Gastrocnemius medialis (tissue), 4 donors: ENCODE data around the gene DCAF17. TPM values are rescaled to one million over a fixed set of nuclear protein-coding genes. Genes with fewer than 3 reads are reported as not detected.
A peak's percentile ranks its signal among the peaks of the same experiment; 100 is the strongest.
"Not testable (repeated sequence)": the region's sequence is repeated elsewhere in the genome, so short reads cannot be mapped to it uniquely, and the experiment has no call there.

Experiments used
- ATAC-seq, 2 donors: fragments of 150-250 bp; one replicate each; pipeline ENCODE4 v1.9.1; 2016
- DNase-seq, 2 donors: peaks; one replicate each; pipeline ENCODE4 v3.0.0-alpha.2; 2019
- H3K27ac ChIP-seq, 4 donors: fragments of 200-600 bp; sonication (generic); 1 replicate in 1 of 4; 2 replicates in 3 of 4; pipeline ENCODE4 v1.5.1; 2016 to 2018; ENCODE audit warnings: mild to moderate bottlenecking in 2 of 4, moderate library complexity in 1 of 4
- H3K27me3 ChIP-seq, 3 donors: fragments of 200-600 bp; sonication (generic) in 2 of 3; 1 replicate in 1 of 3; 2 replicates in 2 of 3; pipeline versions ENCODE4 v1.5.1 to v1.6.0; 2016 to 2019; ENCODE audit warnings: mild to moderate bottlenecking in 1 of 3, moderate library complexity in 1 of 3
- H3K36me3 ChIP-seq, 2 donors: fragments of 200-600 bp; sonication (generic) in 1 of 2; one replicate each; pipeline ENCODE4 v1.5.1; 2017 to 2018
- H3K4me1 ChIP-seq, 2 donors: fragments of 200-600 bp; sonication (generic) in 1 of 2; one replicate each; pipeline ENCODE4 v1.5.1; 2016 to 2017; ENCODE audit warnings: mild to moderate bottlenecking in 2 of 2
- H3K4me3 ChIP-seq, 4 donors: fragments of 200-600 bp; sonication (generic) in 3 of 4; 1 replicate in 1 of 4; 2 replicates in 3 of 4; pipeline ENCODE4 v1.5.1; 2016 to 2019; ENCODE audit warnings: mild to moderate bottlenecking in 2 of 4
- H3K9me3 ChIP-seq, 3 donors: fragments of 200-600 bp; sonication (generic) in 2 of 3; 1 replicate in 1 of 3; 2 replicates in 2 of 3; pipeline ENCODE4 v1.5.1; 2016 to 2019
- POLR2A ChIP-seq, 2 donors: fragments of 450-650 bp; IDR thresholded peaks; one replicate each; pipeline ENCODE4 v1.6.1; 2017; ENCODE audit warnings: antibody characterized with exemption in 2 of 2, mild to moderate bottlenecking in 2 of 2, moderate library complexity in 2 of 2
- in situ Hi-C, 4 donors: fragments of 200-750 bp; cut with MboI; loops; one replicate each; pipeline versions ENCODE4 v1.15.0 to v1.8.0; 2017; ENCODE audit warnings: low sequenced_read_pairs in 4 of 4
- intact Hi-C: fragments of 100-400 bp; cut with DNase I; formaldehyde crosslinking; loops from one replicate; pipeline ENCODE4 v1.15.1; 2023; ENCODE audit warnings: low total_unique reads
- total RNA-seq, 4 donors: library from RNA; depleted of rRNA; stranded (reverse); fragments of >200 nt; gene quantifications; one replicate each; pipeline versions ENCODE4 v1.1.0 to v1.2.3, GENCODE V29; 2016
- TF ChIP-seq, protein P1 (sequence below), 5 experiments: fragments of 450-650 bp in 3 of 5; fragments of 200-600 bp in 2 of 5; sonication (generic) in 2 of 5; IDR thresholded peaks in 4 of 5; conservative IDR thresholded peaks in 1 of 5; 1 replicate in 4 of 5; 2 replicates in 1 of 5; pipeline ENCODE4 v1.5.1; 2016 to 2019; ENCODE audit warnings: antibody characterized with exemption in 5 of 5, mild to moderate bottlenecking in 3 of 5, moderate library complexity in 3 of 5

The DCAF17 gene
- total RNA-seq, 4 donors from 2014 or later: 5.2 to 22.8 (median 8.9) TPM

DNA sequence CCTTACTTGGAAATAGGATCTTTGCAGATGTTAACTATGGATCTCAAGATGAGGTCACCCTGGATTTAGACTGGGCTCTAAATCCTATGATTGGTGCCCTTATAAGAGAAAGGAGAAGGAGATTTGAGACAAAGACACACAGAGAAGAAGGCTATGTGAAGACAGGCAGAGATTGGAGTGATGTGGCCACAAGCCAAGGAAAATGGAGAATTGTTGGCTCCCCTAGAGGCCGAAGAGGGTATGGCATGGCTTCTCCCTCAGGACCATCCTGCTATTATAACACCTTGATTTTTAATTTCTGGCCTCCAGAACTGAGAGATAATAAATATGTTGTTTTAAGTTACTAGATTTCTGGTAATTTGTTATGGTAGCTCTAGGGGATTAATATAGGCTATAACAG, 95.9 kb downstream of the DCAF17 start:
- intact Hi-C loops (no loop called here), in situ Hi-C loops (no loop called here)
- H3K27ac ChIP-seq: no peak overlapping the region
- no peaks in the 10 kb centered on the region for H3K36me3 ChIP-seq
- no peak overlapping the region for H3K4me3 ChIP-seq
- H3K4me1 ChIP-seq: no peaks in the 10 kb centered on the region
- H3K27me3 ChIP-seq: no peaks in the 10 kb centered on the region
- no peaks in the 10 kb centered on the region for H3K9me3 ChIP-seq
- no peak for TF ChIP-seq POLR2A (IDR thresholded peaks at IDR 0.05)
- TF ChIP-seq, protein P1, sequence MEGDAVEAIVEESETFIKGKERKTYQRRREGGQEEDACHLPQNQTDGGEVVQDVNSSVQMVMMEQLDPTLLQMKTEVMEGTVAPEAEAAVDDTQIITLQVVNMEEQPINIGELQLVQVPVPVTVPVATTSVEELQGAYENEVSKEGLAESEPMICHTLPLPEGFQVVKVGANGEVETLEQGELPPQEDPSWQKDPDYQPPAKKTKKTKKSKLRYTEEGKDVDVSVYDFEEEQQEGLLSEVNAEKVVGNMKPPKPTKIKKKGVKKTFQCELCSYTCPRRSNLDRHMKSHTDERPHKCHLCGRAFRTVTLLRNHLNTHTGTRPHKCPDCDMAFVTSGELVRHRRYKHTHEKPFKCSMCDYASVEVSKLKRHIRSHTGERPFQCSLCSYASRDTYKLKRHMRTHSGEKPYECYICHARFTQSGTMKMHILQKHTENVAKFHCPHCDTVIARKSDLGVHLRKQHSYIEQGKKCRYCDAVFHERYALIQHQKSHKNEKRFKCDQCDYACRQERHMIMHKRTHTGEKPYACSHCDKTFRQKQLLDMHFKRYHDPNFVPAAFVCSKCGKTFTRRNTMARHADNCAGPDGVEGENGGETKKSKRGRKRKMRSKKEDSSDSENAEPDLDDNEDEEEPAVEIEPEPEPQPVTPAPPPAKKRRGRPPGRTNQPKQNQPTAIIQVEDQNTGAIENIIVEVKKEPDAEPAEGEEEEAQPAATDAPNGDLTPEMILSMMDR (IDR thresholded peaks at IDR 0.05 in 4 of 5, conservative IDR thresholded peaks at IDR 0.05 in 1 of 5): peak in 2 of 5 experiments; percentile 19 to 29
- DNase-seq: no peak
- ATAC-seq: no peak

DNA sequence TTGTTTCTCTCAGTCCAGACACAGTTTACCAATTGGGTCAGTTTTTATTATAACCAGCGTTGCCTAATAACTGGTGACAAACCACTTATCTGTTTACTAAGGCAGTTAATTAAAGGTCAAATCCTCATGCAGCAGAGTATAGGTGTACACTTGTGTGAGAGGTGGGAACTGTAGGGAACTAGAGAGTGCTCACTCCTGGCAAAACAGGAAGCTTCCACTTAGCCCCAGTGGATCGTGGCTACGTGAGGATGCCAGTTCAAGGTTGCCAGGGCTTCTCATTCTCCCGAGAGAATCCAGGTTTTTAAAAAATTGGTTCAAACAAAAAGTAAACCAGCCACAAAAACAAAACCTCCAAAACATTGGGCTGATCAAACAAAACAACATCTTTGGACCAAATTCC, 96.4 kb downstream of the DCAF17 start:
- Histone ChIP-seq H3K4me1 (no peaks in the 10 kb centered on the region), H3K27ac (peak overlapping the region in 1 of 4 donors; percentile 12), H3K27me3 (no peaks in the 10 kb centered on the region), H3K9me3 (no peaks in the 10 kb centered on the region), H3K4me3 (no peak overlapping the region), H3K36me3 (no peaks in the 10 kb centered on the region)
- in situ Hi-C loops: no loop called here
- no peak for TF ChIP-seq POLR2A (IDR thresholded peaks at IDR 0.05)
- TF ChIP-seq, protein P1 (IDR thresholded peaks at IDR 0.05 in 4 of 5, conservative IDR thresholded peaks at IDR 0.05 in 1 of 5): no peak
- DNase-seq: no peak
- no peak for ATAC-seq
- intact Hi-C loops: no loop called here

DNA sequence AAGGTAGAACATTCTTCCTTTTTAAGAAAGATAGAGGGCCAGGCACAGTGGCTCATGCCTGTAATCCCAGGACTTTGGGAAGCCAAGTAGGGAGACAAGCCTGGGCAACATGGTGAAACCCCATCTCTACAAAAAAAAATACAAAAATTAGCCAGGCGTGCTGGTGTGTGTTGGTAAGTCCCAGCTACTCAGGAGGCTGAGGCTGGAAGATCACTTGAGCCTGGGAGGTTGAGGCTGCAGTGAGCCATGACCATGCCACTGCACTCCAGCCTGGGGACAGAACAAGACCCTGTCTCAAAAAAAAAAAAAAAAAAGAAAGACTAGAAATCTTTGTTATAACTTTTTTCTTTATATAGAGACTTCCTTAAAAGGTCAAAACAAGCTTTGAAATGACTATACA, 96.8 kb downstream of the DCAF17 start:
- H3K4me3 ChIP-seq, ATAC-seq, intact Hi-C loops, H3K4me1 ChIP-seq, H3K27me3 ChIP-seq, in situ Hi-C loops, H3K36me3 ChIP-seq, DNase-seq, H3K9me3 ChIP-seq: not testable (repeated sequence)
- H3K27ac ChIP-seq: peak overlapping the region in 1 of 4 donors; percentile 12

DNA sequence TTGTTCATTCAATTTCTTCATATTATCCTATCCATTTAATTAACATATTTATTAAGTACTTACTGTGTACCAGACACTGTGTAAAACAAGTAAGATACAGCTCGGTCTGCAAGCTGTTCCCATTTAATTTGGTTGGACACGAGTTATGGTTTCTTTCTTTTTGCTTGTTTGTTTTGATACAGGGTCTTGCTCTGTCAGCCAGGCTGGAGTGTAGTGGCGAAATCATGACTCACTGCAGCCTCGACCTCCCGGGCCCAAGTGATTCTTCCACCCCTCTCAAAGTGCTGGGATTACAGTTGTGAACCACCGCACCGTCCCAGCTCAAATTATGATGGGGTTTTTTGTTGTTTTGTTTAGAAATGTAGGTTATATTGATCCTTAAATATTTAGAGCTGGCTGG, 97.3 kb downstream of the DCAF17 start:
- Histone ChIP-seq H3K36me3 (no peaks in the 10 kb centered on the region), H3K9me3 (no peaks in the 10 kb centered on the region), H3K27ac (peak overlapping the region in 1 of 4 donors; percentile 19), H3K4me1 (no peaks in the 10 kb centered on the region), H3K4me3 (no peak overlapping the region), H3K27me3 (no peaks in the 10 kb centered on the region)
- in situ Hi-C loops (no loop called here), intact Hi-C loops (no loop called here)
- DNase-seq (no peak), ATAC-seq (peak; percentile 39 to 50)
- TF ChIP-seq, protein P1 (IDR thresholded peaks at IDR 0.05 in 4 of 5, conservative IDR thresholded peaks at IDR 0.05 in 1 of 5): no peak
- no peak for TF ChIP-seq POLR2A (IDR thresholded peaks at IDR 0.05)

DNA sequence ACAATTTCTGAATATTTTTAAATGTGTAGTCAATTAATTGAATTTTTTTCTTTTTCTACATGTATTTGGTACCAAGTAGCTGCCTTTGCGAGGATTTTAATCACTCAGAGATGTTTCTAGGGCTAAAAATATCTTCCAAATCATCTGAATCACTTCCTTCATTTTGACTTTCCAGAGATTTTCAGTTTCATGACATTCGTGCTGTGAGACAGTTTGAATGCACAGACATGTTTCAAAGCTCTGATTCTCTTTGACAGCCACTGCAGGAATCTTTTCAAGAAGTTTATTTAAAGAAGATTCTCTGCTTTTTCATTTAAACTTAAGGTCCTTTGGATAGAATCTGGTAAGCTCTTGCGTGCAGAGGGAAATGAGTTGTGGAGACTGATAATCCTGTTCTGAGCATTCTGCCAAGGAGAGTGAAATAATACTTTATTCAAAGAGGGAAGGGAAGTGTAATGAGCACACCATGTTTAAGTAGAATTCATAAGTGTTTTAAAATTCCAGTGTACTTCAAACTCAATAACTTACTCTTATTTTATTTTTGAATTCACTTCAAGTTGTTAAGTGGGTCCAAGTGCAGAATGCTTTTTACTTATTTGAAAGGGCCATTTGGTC, 97.9 kb downstream of the DCAF17 start:
- no peaks in the 10 kb centered on the region for H3K9me3 ChIP-seq
- H3K27ac ChIP-seq: peak overlapping the region in 1 of 4 donors; percentile 19
- TF ChIP-seq, protein P1 (IDR thresholded peaks at IDR 0.05 in 4 of 5, conservative IDR thresholded peaks at IDR 0.05 in 1 of 5): no peak
- TF ChIP-seq POLR2A (IDR thresholded peaks at IDR 0.05): no peak
- H3K4me1 ChIP-seq: no peaks in the 10 kb centered on the region
- H3K4me3 ChIP-seq: no peak overlapping the region
- ATAC-seq: no peak
- in situ Hi-C loops: no loop called here
- intact Hi-C loops: no loop called here
- no peak for DNase-seq
- no peaks in the 10 kb centered on the region for H3K36me3 ChIP-seq
- H3K27me3 ChIP-seq: no peaks in the 10 kb centered on the region
